A549 (cell line): ENCODE data around the gene PDP2. TPM values are rescaled to one million over a fixed set of nuclear protein-coding genes. Genes with fewer than 3 reads are reported as not detected.

Source experiments
- ATAC-seq, 2 experiments: fragments of 200-7000 bp in 1 of 2; fragments of >200 bp in 1 of 2; cut with Nextera tagmentation in 1 of 2; cut with Tn5 transposase in 1 of 2; 3 replicates each; pipeline versions ENCODE4 v1.8.0 to v1.9.1; 2018 to 2020; ENCODE audit warnings: mild to moderate bottlenecking in 1 of 2, moderate library complexity in 1 of 2
- CTCF ChIA-PET: fragments of 300-600 bp; sonication (Branson Sonifier 250); formaldehyde crosslinking; extraction: SDS; loops from one replicate; lab custom pipeline; 2021; ENCODE audit warnings: antibody characterized with exemption, inconsistent platforms; lab: Yijun Ruan, JAX
- POLR2A ChIA-PET: fragments of 350-600 bp; formaldehyde crosslinking; extraction: SDS; loops from one replicate; lab custom pipeline; 2021; ENCODE audit warnings: antibody characterized with exemption, inconsistent platforms; lab: Yijun Ruan, JAX
- DNase-seq, 2 experiments: peaks; one replicate each; pipeline versions ENCODE4 v3.0.0 to v3.0.0-alpha.2; 2011 to 2016; ENCODE audit warnings: low read depth in 1 of 2, low spot score in 1 of 2
- FAIRE-seq: peaks from 2 replicates; lab custom pipeline; 2011; peaks lifted over from hg19 to GRCh38; lab: Jason Lieb, UNC
- H3K27ac ChIP-seq, 2 experiments: fragments of >200 bp; sonication (Bioruptor Twin); formaldehyde crosslinking; 3 replicates each; pipeline ENCODE4 v1.5.1; 2016 to 2017
- H3K4me1 ChIP-seq: fragments of >200 bp; sonication (Bioruptor Twin); formaldehyde crosslinking; 3 replicates; pipeline ENCODE4 v1.6.1; 2016
- H3K4me2 ChIP-seq: fragments of >200 bp; sonication (Bioruptor Twin); formaldehyde crosslinking; 3 replicates; pipeline ENCODE4 v1.6.1; 2016
- H3K4me3 ChIP-seq: fragments of >200 bp; sonication (Bioruptor Twin); formaldehyde crosslinking; 3 replicates; pipeline ENCODE4 v1.5.1; 2016
- H3K9me3 ChIP-seq: fragments of >200 bp; sonication (Bioruptor Twin); formaldehyde crosslinking; 3 replicates; pipeline ENCODE4 v1.6.1; 2016
- BHLHE40 ChIP-seq: IDR thresholded peaks from 2 replicates; pipeline ENCODE4 v1.6.1; 2012; ENCODE audit warnings: low read depth, low read length, inconsistent platforms
- CEBPB ChIP-seq, 2 experiments: fragments of >200 bp in 1 of 2; sonication (Bioruptor Twin) in 1 of 2; formaldehyde crosslinking in 1 of 2; IDR thresholded peaks; 2 replicates each; pipeline ENCODE4 v1.6.1; 2012 to 2016
- CHD4 ChIP-seq: fragments of 200-600 bp; sonication (generic); IDR thresholded peaks from 2 replicates; pipeline ENCODE4 v1.6.1; 2016; ENCODE audit warnings: antibody characterized with exemption, mild to moderate bottlenecking, borderline replicate concordance
- EHF ChIP-seq: fragments of 250-450 bp; sonication (Bioruptor Pico); IDR thresholded peaks from 2 replicates; pipeline ENCODE4 v1.5.0; 2020; ENCODE audit warnings: mild to moderate bottlenecking
- ESRRA ChIP-seq: fragments of 150-350 bp; IDR thresholded peaks from 2 replicates; pipeline ENCODE4 v1.6.1; 2014; ENCODE audit warnings: mild to moderate bottlenecking, low read length, borderline replicate concordance
- GATA3 ChIP-seq: IDR thresholded peaks from 2 replicates; pipeline ENCODE4 v1.6.1; 2012; ENCODE audit warnings: borderline replicate concordance
- HEYL ChIP-seq: fragments of 250-450 bp; sonication (Bioruptor Pico); IDR thresholded peaks from 2 replicates; pipeline ENCODE4 v1.8.0; 2021; ENCODE audit warnings: mild to moderate bottlenecking, moderate library complexity
- HOXB13 ChIP-seq: fragments of 250-450 bp; sonication (Bioruptor Pico); IDR thresholded peaks from 2 replicates; pipeline ENCODE4 v1.5.0; 2020; ENCODE audit warnings: low read depth, mild to moderate bottlenecking, moderate library complexity
- JUN ChIP-seq, 2 experiments: fragments of >200 bp; sonication (Bioruptor Twin); formaldehyde crosslinking; IDR thresholded peaks; 2 replicates in 1 of 2; 3 replicates in 1 of 2; pipeline ENCODE4 v1.6.1; 2016 to 2017
- KDM5A ChIP-seq: fragments of 200-600 bp; sonication (generic); IDR thresholded peaks from 2 replicates; pipeline ENCODE4 v1.6.1; 2016; ENCODE audit warnings: antibody characterized with exemption, mild to moderate bottlenecking
- MAZ ChIP-seq: fragments of 150-350 bp; IDR thresholded peaks from 2 replicates; pipeline ENCODE4 v1.6.1; 2014; ENCODE audit warnings: antibody characterized with exemption, low read depth, low read length, borderline replicate concordance
- MYC ChIP-seq: IDR thresholded peaks from 2 replicates; pipeline ENCODE4 v1.6.1; 2012; ENCODE audit warnings: mild to moderate bottlenecking, inconsistent platforms, low read length, improper control_type of control experiment, borderline replicate concordance
- NFE2L2 ChIP-seq: fragments of 150-350 bp; conservative IDR thresholded peaks from 2 replicates; pipeline ENCODE4 v1.6.1; 2014; ENCODE audit warnings: low read length
- NPAS2 ChIP-seq: fragments of 250-450 bp; sonication (Bioruptor Pico); IDR thresholded peaks from 2 replicates; pipeline ENCODE4 v1.8.0; 2022; ENCODE audit warnings: mild to moderate bottlenecking, moderate library complexity, borderline replicate concordance
- NR3C1 ChIP-seq: fragments of >200 bp; sonication (Bioruptor Twin); formaldehyde crosslinking; IDR thresholded peaks from 3 replicates; pipeline ENCODE4 v1.6.1; 2017
- PHF8 ChIP-seq: fragments of 200-600 bp; sonication (generic); IDR thresholded peaks from 2 replicates; pipeline ENCODE4 v1.6.1; 2016; ENCODE audit warnings: low read depth, mild to moderate bottlenecking, antibody characterized with exemption, moderate library complexity, borderline replicate concordance
- POLR2A ChIP-seq: IDR thresholded peaks from 2 replicates; pipeline ENCODE4 v1.6.1; 2012; ENCODE audit warnings: mild to moderate bottlenecking, low read length
- RFX5 ChIP-seq: fragments of 450-650 bp; IDR thresholded peaks from 2 replicates; pipeline ENCODE4 v1.7.1; 2014; ENCODE audit warnings: antibody characterized with exemption, mild to moderate bottlenecking, moderate library complexity
- RNF2 ChIP-seq: fragments of 200-600 bp; sonication (generic); IDR thresholded peaks from 2 replicates; pipeline ENCODE4 v1.6.1; 2016; ENCODE audit warnings: low read depth, mild to moderate bottlenecking, antibody characterized with exemption, moderate library complexity, borderline replicate concordance
- SMC3 ChIP-seq: fragments of >200 bp; sonication (Bioruptor Twin); formaldehyde crosslinking; IDR thresholded peaks from 3 replicates; pipeline ENCODE4 v1.6.1; 2018; ENCODE audit warnings: inconsistent platforms
- TFCP2L1 ChIP-seq: fragments of 250-450 bp; sonication (Bioruptor Pico); IDR thresholded peaks from 2 replicates; pipeline ENCODE4 v1.5.0; 2021; ENCODE audit warnings: mild to moderate bottlenecking
- WGBS: methylation state at CpG from one replicate; pipeline ENCODE4 v1.1.6; 2017; ENCODE audit errors: missing lambda C conversion rate; 5-methylcytosine and 5-hydroxymethylcytosine counted together
- polyA minus RNA-seq: library from RNA; depleted of rRNA, polyadenylated mRNA; stranded (reverse); fragments of >200 nt; gene quantifications from 2 replicates; pipeline ENCODE4 v1.2.3, GENCODE V29; 2011; rRNA and poly(A)+ RNA removed
- polyA plus RNA-seq, 4 experiments: library from polyadenylated mRNA; depleted of rRNA in 3 of 4; stranded (reverse); fragments of >200 nt; fragmentation: RNase III in 1 of 4; extraction: RNeasy Plus Mini Kit Qiagen cat#74134 plus additional on column Dnase treatment in 1 of 4; gene quantifications; 2 replicates in 3 of 4; 3 replicates in 1 of 4; pipeline ENCODE4 v1.2.3, GENCODE V29; 2011 to 2017
- TF ChIP-seq, protein P1 (sequence below): fragments of 450-650 bp; IDR thresholded peaks from 2 replicates; pipeline ENCODE4 v1.6.1; 2014; ENCODE audit warnings: antibody characterized with exemption
- TF ChIP-seq, protein P2 (sequence below): IDR thresholded peaks from 2 replicates; pipeline ENCODE4 v1.6.1; 2012
- TF ChIP-seq, protein P3 (sequence below): IDR thresholded peaks from 2 replicates; pipeline ENCODE4 v1.6.1; 2012
- TF ChIP-seq, protein P4 (sequence below): IDR thresholded peaks from 2 replicates; pipeline ENCODE4 v1.6.1; 2012; ENCODE audit warnings: low read depth, borderline replicate concordance
- TF ChIP-seq, protein P5 (sequence below): fragments of >200 bp; sonication (Bioruptor Twin); formaldehyde crosslinking; IDR thresholded peaks from 3 replicates; pipeline ENCODE4 v1.5.1; 2016

Gene PDP2, protein sequence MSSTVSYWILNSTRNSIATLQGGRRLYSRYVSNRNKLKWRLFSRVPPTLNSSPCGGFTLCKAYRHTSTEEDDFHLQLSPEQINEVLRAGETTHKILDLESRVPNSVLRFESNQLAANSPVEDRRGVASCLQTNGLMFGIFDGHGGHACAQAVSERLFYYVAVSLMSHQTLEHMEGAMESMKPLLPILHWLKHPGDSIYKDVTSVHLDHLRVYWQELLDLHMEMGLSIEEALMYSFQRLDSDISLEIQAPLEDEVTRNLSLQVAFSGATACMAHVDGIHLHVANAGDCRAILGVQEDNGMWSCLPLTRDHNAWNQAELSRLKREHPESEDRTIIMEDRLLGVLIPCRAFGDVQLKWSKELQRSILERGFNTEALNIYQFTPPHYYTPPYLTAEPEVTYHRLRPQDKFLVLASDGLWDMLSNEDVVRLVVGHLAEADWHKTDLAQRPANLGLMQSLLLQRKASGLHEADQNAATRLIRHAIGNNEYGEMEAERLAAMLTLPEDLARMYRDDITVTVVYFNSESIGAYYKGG
- 10.0 and 10.7 TPM in 2 replicates for polyA plus RNA-seq (2011; rRNA removed)
- polyA plus RNA-seq (2012; cell fraction: cytosol; rRNA removed) = 3.5 and 4.3 TPM in 2 replicates
- 3.3 and 4.0 TPM in 2 replicates for polyA plus RNA-seq (2012; cell fraction: nucleus; rRNA removed)
- 7.7 to 10.5 TPM (median 8.7 TPM) in 3 replicates for polyA plus RNA-seq (2017; fragmentation: RNase III; extraction: RNeasy Plus Mini Kit Qiagen cat#74134 plus additional on column Dnase treatment)
- 27.2 and 31.7 TPM in 2 replicates for polyA minus RNA-seq

DNA sequence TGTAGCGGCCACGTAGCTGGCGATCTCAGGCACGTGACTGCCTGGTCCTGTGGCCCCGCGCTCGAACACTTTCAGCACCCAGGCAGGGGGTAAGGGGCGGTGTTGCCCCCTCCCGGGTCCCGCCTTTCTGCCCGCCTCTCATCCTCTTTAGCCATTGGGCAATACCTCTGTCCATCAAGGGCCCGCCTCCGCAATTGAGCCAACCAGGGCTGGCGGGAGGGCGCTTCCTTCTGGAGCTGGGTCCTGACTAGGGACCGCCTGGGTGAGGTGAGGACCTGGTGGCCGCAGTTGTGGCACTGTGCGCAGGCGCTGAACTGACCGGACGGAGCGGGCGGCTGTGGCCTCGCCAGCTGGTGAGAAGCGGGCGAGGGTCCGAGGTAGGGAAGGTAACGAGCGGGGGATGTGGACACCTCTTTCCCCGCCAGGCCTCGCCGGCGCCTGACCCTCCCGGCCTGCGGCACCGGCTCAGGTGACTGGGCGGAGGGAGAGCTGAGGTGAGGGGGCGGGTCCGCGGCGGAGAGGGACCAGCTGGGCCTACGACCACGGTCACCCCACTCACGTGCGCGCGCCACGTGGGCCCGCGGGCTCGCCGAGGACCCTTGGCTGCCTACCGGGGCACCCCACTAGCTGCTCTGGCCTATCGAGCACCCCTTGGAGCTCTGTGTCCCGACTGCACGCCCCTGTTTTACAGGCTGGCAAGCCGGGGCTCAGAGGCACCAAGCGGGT is at the start of gene PDP2:
Gene PDP2, plus strand, starts transcription at position 228 of the 726 bp plus-strand sequence. CDS start 3,770 bp downstream, outside the sequence.
- H3K4me3 ChIP-seq = peak within 1 kb of the TSS; percentile 74
- peak; percentile 98 to 100 for ATAC-seq
- ChIA-PET POLR2A (interaction anchor here (0.6 to 1.5 kb wide), 8 partner anchors 10 to 68 kb away, joined by 3 to 5 read pairs (median 4); partner anchors contain the start of gene NAE1), CTCF (interaction anchor here (1.0 to 40.8 kb wide), 10 partner anchors 9 to 275 kb away, joined by 3 to 837 read pairs (median 9); partner anchors contain the start of genes CDH16, NAE1 and RRAD)
- H3K27ac ChIP-seq = peak within 1 kb of the TSS; percentile 76 to 88
- no peak for FAIRE-seq
- peak within 1 kb of the TSS; percentile 89 for H3K4me2 ChIP-seq
- H3K4me1 ChIP-seq = peaks cover 6% of the 10 kb centered on the region; the same call in 1 of the 3 replicates
- 0% methylated on average over 44 of the region's 58 CpGs for whole genome bisulfite sequencing
- TF ChIP-seq, protein P1, sequence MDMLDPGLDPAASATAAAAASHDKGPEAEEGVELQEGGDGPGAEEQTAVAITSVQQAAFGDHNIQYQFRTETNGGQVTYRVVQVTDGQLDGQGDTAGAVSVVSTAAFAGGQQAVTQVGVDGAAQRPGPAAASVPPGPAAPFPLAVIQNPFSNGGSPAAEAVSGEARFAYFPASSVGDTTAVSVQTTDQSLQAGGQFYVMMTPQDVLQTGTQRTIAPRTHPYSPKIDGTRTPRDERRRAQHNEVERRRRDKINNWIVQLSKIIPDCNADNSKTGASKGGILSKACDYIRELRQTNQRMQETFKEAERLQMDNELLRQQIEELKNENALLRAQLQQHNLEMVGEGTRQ = peak; percentile 73
- peak; percentile 70 for TF ChIP-seq POLR2A
- no peak for TF ChIP-seq GATA3
- TF ChIP-seq RFX5 = 0 out of 2 replicates have a peak, but pooled peaks have one; percentile 8
- no peak for TF ChIP-seq EHF
- peak; percentile 77 for TF ChIP-seq PHF8
- TF ChIP-seq NR3C1 = no peak
- TF ChIP-seq, protein P2, sequence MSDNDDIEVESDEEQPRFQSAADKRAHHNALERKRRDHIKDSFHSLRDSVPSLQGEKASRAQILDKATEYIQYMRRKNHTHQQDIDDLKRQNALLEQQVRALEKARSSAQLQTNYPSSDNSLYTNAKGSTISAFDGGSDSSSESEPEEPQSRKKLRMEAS = peak; percentile 91
- TF ChIP-seq, protein P3, sequence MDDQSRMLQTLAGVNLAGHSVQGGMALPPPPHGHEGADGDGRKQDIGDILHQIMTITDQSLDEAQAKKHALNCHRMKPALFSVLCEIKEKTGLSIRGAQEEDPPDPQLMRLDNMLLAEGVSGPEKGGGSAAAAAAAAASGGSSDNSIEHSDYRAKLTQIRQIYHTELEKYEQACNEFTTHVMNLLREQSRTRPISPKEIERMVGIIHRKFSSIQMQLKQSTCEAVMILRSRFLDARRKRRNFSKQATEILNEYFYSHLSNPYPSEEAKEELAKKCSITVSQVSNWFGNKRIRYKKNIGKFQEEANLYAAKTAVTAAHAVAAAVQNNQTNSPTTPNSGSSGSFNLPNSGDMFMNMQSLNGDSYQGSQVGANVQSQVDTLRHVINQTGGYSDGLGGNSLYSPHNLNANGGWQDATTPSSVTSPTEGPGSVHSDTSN = peak; percentile 99
- peak in 1 of 2 experiments; percentile 24; a peak in 1 of 5 replicates for TF ChIP-seq JUN (IDR thresholded peaks at IDR 0.05)
- TF ChIP-seq SMC3 = no peak
- TF ChIP-seq BHLHE40 = 0 out of 2 replicates have a peak, but pooled peaks have one; percentile 19
- TF ChIP-seq MYC = peak; percentile 74; the same call in 1 of the 2 replicates
- peak; percentile 37; the same call in 1 of the 2 replicates for TF ChIP-seq NPAS2
- TF ChIP-seq, protein P4, sequence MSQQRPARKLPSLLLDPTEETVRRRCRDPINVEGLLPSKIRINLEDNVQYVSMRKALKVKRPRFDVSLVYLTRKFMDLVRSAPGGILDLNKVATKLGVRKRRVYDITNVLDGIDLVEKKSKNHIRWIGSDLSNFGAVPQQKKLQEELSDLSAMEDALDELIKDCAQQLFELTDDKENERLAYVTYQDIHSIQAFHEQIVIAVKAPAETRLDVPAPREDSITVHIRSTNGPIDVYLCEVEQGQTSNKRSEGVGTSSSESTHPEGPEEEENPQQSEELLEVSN = peak; percentile 83
- DNase-seq = peak; percentile 89 to 96
- no peaks in the 10 kb centered on the region for H3K9me3 ChIP-seq

DNA sequence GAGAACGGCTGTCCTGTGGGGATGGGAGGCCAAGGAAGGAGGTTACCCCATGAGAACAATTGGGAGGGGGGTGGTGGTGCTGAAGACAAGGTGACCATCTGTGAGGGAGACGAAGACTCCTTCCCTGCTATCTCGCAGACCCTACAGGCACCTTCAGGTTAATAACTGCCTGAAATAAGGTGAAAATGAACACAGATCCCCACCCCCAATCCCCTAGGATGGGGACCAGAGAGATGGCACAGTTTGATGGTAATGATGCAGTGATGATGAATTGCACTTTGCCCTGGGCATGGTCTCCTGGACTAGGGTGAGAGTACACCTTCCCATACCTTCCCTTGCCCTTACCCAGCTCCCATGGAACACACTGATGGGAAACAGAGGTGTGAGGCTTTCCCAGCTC is 48.1 kb upstream of the PDP2 start:
- DNase-seq (no peak), ATAC-seq (no peak), FAIRE-seq (no peak)
- peaks cover 10% of the 10 kb centered on the region for H3K4me1 ChIP-seq
- no peak overlapping the region for H3K4me2 ChIP-seq
- 60% methylated on average over 3 of the region's 3 CpGs for WGBS
- ChIA-PET CTCF (interaction anchor here (0.9 to 8.4 kb wide), 9 partner anchors 7 to 388 kb away, joined by 3 to 148 read pairs (median 24); partner anchors contain the start of gene CA7), POLR2A (no interaction called here)
- H3K9me3 ChIP-seq = no peaks in the 10 kb centered on the region
- H3K4me3 ChIP-seq = no peak overlapping the region
- no peak overlapping the region for H3K27ac ChIP-seq
- no peak for TF ChIP-seq TFCP2L1 (CRISPR knock-in tag)
- TF ChIP-seq HEYL = no peak
- TF ChIP-seq BHLHE40 = no peak
- TF ChIP-seq NFE2L2 = no peak
- no peak for TF ChIP-seq HOXB13 (CRISPR knock-in tag)
- TF ChIP-seq RNF2 = no peak
- no peak for TF ChIP-seq KDM5A
- TF ChIP-seq, protein P5, sequence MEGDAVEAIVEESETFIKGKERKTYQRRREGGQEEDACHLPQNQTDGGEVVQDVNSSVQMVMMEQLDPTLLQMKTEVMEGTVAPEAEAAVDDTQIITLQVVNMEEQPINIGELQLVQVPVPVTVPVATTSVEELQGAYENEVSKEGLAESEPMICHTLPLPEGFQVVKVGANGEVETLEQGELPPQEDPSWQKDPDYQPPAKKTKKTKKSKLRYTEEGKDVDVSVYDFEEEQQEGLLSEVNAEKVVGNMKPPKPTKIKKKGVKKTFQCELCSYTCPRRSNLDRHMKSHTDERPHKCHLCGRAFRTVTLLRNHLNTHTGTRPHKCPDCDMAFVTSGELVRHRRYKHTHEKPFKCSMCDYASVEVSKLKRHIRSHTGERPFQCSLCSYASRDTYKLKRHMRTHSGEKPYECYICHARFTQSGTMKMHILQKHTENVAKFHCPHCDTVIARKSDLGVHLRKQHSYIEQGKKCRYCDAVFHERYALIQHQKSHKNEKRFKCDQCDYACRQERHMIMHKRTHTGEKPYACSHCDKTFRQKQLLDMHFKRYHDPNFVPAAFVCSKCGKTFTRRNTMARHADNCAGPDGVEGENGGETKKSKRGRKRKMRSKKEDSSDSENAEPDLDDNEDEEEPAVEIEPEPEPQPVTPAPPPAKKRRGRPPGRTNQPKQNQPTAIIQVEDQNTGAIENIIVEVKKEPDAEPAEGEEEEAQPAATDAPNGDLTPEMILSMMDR = no peak
- no peak for TF ChIP-seq ESRRA
- no peak for TF ChIP-seq MAZ
- TF ChIP-seq CHD4 = no peak
- TF ChIP-seq GATA3 = no peak
- TF ChIP-seq EHF = no peak
- no peak for TF ChIP-seq CEBPB (IDR thresholded peaks at IDR 0.05)
